HEK293 (cell line): Measurements from ENCODE around the gene GFOD1.
A peak's percentile ranks its signal among the peaks of the same experiment; 100 is the strongest.

Experiments
- CTCF ChIP-seq: fragments of 450-650 bp; formaldehyde crosslinking; IDR thresholded peaks from 2 replicates; pipeline ENCODE4 v1.5.1; 2016; ENCODE audit warnings: missing biosample characterization, missing genetic modification characterization
- KLF10 ChIP-seq: fragments of 450-650 bp; IDR thresholded peaks from 2 replicates; pipeline ENCODE4 v1.5.1; 2018; ENCODE audit warnings: missing biosample characterization, mild to moderate bottlenecking, missing genetic modification characterization
- RBAK ChIP-seq: fragments of 450-650 bp; formaldehyde crosslinking; IDR thresholded peaks from 2 replicates; pipeline ENCODE4 v1.5.1; 2016; ENCODE audit warnings: missing biosample characterization, missing genetic modification characterization
- SP2 ChIP-seq: fragments of 450-650 bp; formaldehyde crosslinking; IDR thresholded peaks from 2 replicates; pipeline ENCODE4 v1.5.1; 2016; ENCODE audit warnings: missing biosample characterization, missing genetic modification characterization
- ZNF654 ChIP-seq: fragments of 450-650 bp; formaldehyde crosslinking; IDR thresholded peaks from 2 replicates; pipeline ENCODE4 v1.5.1; 2016; ENCODE audit warnings: low read depth, missing biosample characterization, missing genetic modification characterization

- TF ChIP-seq SP2, result peak; percentile 70
- TF ChIP-seq CTCF (tag by site-specific recombination), result no peak; the same call in 1 of the 2 replicates
- no peak for TF ChIP-seq ZNF654
- TF ChIP-seq KLF10 (tag by site-specific recombination), result peak; percentile 33; the same call in 1 of the 2 replicates
- no peak for TF ChIP-seq RBAK (tag by site-specific recombination)
Observed at GRCh38 chr6:13487122-13488014, at the start of gene GFOD1.
